Measurements from ENCODE around the gene CALHM6.

The CALHM6 gene

DNA sequence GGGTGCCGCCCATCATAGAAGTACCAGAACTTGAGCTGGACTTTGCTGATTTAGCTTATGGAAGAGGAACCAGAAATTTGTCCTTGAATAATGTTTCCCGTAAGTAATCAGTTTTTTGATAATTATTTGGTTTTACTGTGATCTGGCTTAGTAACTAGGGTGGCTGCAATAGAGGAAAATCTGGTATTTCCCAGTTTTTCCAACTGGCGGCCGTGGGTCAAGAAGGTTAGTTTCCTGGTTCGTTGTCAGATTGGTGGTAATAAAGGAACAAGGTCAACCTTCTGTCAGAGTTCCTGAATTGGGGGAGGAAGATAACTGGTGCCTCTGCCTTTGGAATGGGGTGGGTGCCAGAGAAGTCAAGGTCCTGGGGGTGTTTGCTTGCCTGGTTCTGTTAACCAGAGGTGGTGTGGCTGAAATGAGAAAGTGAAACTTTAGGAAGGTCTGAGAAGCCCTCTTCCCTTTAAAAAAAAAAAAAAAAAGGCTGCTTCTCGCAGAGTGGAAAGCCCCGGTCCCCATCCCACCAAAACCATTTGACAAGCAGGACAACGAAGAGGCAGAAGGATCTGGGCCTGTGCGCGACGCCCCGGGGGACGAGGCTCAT lies at the start of gene CALHM6:
TSS of gene CALHM6 (plus strand) at position 45 of the 601 bp plus-strand sequence. CDS start at position 600, 555 bp downstream.
- DNase-seq, result no peak

DNA sequence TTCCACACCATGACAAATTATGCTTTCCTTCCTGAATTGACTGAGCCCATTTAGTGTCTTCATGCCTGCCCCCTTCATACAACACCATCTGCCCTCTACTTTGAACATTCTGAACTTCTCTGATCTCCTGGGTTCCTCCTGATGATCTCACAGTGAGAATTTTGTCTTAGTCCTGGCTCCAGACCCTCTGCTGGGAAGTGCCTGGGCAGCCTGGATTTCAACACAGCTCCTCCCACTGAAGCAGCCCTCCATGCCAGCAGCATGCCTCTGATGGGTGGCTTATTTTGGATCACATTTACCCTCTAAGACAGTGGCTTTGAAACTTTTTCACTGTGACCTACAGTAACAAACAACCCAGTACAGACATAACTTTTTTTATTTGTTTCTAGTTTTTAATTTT lies 48.9 kb upstream of the CALHM6 start:
- no peak for DNase-seq

DNA sequence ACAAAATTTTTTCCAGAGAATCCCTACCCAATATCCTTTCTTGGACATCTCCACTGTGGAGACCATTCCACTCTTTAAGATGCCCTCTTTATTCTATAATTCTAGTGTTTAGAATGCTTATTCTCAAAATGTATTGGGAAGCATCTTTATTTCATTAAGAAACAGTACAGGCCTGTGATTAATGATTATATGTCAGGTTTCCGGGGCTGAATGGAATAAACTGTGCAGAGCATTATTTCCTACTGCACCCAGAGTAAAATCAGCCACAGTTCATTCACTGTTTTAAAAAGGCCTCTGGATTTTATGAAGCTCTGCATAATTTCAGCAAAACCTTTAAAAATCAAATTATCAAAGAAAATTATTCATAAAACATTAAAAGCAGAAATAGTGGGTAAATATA lies 47.8 kb upstream of the CALHM6 start:
- no peak for DNase-seq

DNA sequence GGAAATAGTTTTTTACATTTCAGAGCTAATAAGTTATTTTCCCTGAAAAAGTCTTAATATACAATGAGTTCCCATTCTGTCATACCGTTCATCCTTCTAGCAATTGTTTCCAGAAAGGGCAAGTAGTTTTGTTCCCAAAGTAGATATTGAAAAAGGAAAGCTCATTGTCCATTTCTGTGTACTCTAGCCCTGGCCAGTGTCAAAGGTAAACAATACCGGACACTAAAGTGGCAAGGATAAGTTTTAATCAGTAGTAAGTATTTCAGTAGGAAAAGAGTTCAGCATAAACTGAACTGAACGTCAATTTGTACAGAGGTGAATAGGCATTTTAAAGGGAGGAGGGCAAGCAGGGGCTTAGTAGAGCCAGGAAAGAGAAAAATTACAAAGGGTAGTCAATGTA lies 43.5 kb upstream of the CALHM6 start:
- no peak for DNase-seq

DNA sequence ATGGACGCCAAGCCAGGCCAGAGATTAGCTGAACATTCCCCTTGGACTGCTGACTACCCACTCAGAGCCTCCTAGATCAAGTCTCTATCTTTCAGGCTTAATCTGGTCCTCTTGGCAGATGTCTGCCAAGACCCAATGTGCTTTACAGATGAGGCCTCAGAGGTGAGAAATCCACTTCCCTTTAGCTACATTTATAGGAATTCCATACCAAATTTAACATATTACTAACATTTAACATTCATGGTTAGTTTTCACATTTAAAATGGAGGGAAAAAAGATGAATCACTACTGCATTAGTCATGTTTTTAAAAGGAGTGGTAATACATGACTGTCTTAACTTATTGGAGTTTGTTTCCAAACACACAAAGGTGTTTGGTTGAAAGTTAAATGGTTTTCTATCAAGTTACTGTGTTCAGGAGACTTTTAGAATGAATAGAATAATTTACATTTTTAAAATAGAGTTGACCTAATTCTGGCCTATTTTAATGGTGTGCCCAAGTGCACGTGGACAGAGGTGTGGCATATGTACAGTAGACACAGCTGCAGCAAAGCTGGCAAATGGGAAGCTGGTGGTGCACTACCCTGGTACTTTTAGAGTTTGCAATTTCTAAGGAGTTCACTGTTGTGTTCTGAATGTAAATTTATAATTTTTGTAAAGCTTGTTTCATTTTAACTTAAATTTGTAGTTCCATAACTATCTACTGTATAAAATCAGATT lies 41.9 kb upstream of the CALHM6 start:
- no peak for DNase-seq

DNA sequence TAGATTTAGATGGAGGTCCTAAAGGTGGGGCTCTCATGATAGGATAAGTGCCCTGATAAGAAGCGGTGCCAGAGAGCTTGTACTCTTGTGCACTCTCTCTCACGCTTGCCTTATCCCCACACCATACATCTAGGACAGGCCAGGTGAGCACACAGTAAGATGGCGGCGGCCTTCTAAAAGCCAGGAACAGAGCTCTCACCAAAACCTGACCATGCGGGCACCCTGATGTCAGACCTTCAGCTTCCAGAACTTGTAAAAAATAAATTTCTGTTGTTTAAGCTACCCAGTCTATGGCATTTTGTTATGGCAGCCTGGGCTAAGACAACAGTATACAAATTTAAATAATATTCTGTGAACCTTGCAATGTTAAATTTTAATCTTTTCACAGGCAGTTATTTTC lies 40.8 kb upstream of the CALHM6 start:
- no peak for DNase-seq

DNA sequence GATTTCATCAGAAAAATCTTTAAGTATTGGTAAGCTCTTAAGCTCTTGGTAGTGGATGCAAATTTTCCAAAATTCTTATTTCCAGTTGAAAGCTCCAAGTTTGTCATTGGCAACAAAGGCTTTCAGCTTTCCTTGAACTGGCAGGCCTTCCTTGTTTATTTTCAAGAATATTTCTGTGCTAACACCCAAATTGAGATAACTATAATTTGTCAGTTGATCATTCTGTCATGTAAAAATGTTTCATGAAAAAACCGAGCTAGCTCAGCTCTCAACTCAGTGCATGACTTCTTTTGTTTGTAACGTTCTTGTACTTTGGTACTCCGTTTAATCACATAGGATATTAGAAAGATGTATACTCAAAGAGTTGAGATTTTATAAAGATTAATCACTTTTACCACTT lies 38.9 kb upstream of the CALHM6 start:
- DNase-seq, result no peak

DNA sequence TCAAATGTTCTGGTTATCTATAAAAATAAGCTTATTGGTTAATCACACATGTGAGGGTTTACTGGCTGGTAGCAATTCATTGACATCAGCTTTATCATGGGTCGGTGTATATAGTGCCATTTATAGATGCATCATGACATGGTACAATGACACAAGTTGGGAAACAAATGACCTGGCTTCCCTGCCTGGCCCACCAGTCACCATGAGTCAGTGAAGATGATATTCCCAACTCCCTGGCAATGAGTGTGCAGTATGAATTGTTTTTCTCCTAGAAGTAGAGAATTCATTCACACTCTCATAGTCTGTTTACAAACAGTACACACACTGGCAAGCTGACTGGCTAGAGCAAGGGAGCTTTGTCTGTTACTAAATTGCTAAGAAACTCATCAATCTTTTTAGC lies 37.2 kb upstream of the CALHM6 start:
- DNase-seq, result no peak

DNA sequence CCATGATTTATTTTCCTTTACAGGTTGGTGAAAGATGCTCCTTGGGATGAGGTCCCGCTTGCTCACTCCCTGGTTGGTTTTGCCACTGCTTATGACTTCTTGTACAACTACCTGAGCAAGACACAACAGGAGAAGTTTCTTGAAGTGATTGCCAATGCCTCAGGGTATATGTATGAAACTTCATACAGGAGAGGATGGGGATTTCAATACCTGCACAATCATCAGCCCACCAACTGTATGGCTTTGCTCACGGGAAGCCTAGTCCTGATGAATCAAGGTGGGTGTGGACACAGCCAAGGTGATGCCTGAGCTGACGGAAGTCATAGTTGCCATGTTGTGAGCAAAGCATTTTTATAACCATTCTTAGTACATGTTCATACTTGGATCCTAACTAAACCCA lies 34.6 kb upstream of the CALHM6 start:
- DNase-seq, result no peak

DNA sequence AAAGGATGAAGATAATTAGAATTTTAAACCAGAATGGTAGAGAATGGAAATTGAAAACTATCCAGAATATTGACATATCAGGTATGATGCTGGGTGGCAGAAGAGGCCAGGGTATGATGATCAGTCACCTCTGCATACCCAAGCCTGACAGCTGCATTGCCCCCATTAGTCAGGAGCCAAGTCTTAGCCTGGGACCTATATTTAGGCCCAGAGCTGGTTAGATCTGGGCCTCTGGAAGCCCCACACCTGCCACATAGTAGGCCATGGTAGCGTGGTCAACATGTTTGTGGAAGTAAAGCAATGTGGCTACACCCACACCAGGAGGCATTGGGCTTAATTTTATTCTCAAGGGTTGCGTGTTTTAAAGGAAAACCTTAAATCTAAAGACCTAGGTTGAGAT lies 32.1 kb upstream of the CALHM6 start:
- no peak for DNase-seq

DNA sequence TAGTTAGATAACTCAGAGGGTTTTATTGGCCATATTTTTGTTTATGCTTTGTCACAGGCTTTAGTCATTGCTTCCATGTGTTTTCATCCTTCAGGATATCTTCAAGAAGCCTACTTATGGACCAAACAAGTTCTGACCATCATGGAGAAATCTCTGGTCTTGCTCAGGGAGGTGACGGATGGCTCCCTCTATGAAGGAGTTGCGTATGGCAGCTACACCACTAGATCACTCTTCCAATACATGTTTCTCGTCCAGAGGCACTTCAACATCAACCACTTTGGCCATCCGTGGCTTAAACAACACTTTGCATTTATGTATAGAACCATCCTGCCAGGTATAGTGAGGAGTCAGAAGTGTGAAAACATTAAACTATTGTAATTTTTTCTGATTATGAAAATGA lies 30.3 kb upstream of the CALHM6 start:
- DNase-seq, result no peak

DNA sequence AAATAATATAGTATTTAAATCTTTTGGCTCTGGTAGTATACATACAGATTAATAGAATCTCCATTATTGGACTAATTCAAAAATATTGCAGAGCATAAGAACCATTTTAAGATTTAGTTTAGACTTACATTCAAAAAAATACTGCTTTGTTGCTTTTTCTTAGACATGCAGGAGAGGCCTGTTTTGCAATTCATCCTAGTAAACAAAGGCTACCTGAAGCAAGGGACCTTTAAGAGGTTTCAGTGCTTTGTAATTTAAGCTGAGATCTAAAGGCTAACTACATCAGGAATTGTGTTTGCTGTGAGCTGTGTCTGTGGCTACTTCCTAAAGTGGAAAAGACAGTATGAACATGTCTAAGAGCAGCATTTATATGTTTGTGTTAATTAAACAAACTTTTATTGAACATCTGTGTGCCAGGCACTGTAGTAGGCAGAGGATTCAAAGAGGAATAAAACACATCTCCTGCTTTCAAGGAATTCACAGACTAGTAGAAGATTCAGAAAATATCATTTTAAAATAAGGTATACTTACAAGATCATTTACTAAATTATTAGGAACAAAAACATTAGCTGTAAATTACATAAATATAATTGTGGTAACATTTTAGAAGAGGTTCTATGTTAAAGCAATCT lies 29.1 kb upstream of the CALHM6 start:
- no peak for DNase-seq

DNA sequence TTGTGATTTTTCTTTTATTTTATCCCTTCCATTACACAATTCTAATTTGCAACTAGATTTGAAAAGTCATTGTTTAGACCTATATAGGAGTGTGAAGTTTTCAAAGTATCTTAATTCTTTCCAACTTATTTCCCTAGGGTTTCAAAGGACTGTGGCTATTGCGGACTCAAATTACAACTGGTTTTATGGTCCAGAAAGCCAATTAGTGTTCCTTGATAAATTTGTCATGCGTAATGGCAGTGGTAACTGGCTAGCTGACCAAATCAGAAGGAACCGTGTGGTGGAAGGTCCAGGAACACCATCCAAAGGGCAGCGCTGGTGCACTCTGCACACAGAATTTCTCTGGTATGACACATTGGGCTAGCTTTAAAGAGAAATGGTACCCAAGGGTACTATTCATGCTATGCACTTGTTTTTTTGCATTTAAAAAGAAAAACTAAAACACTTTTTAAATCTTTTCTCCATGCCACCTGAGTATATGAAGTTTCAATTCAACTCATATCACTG lies 27.9 kb upstream of the CALHM6 start:
- no peak for DNase-seq

DNA sequence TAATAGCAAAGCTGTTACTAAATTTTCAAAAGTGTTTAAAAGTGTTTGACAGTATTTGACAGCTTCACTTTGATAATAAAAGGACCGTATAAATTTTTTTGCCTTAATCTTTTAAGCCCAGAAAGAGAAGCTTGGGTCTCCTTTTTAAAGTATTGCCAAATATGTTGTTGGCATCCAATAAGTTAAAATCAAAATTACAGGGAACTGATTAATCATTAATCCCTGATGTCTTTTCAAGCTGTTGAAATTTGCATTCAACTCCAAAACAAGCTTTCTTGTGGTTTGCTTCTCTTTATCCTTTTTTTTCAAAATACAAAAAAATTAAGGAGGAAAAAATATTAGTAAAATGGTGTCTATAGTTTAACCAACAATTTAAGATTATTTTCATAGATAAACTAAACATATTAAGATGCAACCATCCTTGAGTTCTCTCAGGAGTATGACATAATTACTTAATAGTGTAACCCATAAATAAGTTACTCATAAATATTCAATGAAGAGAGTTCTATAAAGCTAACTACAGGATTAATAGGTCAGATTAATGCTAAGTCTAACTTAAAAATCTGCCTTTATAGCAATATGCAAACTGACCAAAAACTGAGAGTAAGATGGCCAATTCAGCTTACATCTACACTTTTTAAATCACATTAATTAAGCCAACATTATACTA lies 27.0 kb upstream of the CALHM6 start:
- no peak for DNase-seq

DNA sequence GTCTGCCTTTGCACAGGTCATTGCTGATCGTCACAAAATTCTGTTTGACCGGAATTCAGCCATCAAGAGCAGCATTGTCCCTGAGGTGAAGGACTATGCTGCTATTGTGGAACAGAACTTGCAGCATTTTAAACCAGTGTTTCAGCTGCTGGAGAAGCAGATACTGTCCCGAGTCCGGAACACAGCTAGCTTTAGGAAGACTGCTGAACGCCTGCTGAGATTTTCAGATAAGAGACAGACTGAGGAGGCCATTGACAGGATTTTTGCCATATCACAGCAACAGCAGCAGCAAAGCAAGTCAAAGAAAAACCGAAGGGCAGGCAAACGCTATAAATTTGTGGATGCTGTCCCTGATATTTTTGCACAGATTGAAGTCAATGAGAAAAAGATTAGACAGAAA lies 24.6 kb upstream of the CALHM6 start:
- no peak for DNase-seq

DNA sequence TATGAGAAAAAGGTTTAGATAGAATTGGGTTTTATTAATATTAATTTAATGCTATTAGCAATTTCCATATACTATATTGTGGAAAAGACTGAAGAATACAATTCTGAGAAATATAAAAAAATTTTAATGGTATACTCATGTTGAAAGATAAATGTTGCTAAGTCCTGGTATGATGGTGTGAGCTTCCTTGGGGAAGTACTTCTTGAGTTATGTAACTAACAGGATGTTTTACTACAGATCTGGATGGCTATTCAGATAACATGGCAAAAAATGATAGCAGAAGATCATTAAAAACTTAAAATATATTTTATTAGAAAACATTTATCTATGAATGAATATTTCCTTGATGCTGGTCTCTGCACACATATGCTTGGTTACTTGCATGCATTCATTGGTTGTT lies 23.5 kb upstream of the CALHM6 start:
- DNase-seq, result no peak

DNA sequence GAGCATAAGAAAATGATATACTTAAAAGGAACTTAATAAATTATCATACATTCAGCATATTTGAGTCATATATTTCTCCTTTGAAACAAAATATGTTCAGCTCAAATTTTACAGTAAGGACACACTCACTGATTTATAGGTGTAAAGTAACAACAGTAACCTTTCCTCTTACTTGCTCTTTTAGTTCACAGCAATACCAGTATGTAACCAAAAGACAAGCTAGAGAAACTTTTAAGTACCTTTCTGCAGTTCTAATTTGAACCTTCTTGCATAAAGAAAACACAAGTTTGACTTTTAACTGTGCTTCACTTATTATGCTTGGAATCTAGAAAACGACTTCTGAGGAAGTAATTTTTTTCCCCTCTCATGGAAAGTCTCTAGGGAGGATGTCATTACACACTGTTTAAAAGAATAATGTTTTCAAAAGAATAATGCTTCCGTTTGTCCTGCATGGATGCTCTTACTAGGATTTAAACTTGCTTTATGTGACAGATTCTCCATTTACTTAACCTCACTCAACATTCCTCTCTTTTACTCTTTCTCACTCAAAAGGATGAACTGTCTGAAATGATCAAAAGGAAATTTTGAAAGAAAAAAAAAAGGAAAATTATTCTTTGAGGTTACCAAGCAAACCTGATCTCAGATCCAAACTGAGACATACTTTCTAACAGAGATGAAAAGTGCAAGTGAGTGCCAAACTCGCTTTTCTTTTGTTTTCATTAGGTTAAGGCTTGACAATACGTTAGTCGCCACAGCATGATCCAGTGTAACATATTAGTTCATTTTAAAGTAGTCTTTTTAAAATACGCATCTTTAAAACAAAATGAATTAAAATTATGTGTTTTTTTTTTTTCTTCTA lies 22.4 kb upstream of the CALHM6 start:
- DNase-seq, result no peak

DNA sequence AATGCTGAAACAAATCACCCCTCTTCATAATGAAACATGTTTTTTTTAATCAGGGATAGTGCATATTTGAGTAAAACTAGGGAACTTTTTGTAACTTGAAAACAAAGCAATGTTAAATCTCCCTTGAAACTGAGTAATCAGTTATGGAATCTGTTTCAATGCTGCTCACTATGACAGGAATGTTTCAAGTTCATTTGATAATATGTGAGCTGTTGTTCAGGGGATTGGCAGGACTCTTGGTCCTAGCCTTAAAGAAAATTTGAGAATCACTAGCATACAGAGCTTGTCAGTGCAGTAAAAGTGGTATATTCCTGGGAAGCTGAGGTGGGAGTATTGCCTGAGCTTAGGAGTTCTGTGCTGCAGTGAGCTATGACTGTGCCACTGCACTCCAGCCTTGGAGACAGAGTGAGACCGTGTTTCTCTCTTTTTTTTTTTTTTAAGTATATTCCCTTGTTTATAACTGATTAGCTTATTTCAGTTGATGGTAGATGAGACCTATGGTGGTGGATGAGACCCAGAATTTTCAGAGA lies 21.6 kb upstream of the CALHM6 start:
- DNase-seq, result no peak

DNA sequence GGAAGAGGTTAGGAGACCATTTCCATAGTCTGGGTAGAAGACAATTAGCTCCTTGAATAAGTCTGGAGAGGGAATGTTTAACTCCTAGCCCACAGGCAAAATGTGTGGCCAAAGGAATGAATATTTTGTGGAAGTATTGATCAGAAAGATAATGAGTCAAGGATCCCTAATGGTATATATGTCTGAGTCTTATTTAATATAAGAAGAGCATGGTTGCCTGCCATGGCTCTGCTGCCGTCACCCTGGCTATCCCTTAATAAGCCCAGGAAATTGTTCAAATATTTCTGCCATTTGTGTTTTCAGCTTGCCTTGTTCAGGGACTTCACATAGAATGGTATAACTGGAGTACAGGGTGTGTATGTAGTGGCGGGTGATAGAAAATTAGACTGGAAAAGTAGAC lies 18.1 kb upstream of the CALHM6 start:
- DNase-seq, result no peak

DNA sequence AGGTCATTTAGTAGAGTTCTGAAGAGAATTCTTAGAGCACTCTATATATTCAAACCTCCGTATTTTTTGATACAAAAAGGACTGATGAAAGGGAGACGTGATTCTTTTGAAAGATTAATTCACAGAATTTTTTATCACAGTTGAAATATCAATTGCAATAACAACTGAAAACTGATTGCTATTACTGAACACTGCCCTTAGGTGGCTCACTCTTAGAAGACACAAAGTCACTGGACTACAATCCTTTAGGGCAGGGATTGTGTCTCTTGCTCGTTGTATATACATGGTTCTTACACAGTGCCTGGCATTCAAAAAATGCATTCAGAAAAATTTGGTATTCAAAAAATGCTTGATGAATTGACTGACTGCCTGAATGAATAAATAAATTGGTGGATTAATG lies 17.1 kb upstream of the CALHM6 start:
- no peak for DNase-seq

DNA sequence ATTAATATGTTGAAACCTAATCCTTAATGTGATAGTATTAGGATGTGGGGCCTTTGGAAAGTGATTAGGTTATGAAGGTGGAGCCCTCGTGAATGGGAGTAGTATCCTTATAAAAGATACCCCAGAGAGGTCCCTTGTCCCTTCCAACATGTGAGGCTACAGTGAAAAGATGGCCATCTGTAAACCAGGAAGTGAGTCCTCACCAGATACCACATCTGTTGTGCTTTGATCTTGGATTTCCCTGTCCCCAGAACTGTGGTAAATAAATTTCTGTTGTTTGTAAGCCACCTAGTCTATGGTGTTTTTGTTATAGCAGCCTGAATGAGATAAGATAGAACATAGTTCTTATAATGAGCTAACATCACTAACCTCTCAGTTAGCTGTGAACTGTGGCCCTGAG lies 16.6 kb upstream of the CALHM6 start:
- DNase-seq, result no peak

DNA sequence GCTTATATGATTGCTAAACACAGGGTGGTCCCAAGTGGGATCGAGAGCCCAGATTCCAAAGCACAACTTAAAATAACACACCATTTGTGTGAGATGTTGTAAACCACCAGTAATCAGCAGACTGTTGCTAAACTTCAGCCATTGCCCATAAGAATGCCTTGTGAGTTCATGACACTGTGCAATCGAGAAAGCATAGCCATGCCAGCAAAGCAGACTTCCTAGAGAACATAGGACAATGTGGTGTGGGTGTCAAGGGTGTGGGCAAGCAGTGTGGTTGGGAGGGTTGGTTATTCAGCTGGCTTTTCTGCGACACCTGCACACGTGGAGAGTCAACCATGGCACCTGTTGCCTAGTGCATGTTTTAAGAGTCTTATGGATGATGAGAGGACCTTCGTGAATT lies 16.1 kb upstream of the CALHM6 start:
- DNase-seq, result no peak

DNA sequence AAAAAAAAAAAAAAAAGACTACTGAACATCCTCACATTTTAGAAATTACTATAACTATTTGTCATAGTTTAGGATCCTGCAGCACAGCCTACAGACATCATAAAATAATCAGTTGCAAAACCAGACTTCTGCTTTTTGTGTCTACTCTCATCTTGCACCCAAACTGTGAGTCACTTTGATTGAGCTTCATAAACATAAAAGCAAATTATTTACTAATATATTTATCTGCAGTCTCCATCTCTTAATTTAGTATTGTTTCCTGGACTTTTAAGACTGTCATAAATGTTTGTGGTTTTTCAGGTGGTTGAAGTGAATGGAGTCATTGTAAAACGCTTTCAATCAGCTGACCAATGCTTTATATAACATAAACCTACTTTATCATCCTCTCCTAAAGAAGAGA lies 14.8 kb upstream of the CALHM6 start:
- no peak for DNase-seq

All from CD4-positive, alpha-beta T cell treated with Interleukin-17A for 4 hours (primary cell).